GM12878 (cell line): ENCODE data around the gene TBCD. TPM values are rescaled to one million over a fixed set of nuclear protein-coding genes. Genes with fewer than 3 reads are reported as not detected.

Experiments
- ATAC-seq: fragments of 200-7000 bp; cut with Tn5 transposase; 3 replicates; pipeline ENCODE4 v1.9.1; 2020; ENCODE audit warnings: mild to moderate bottlenecking, moderate library complexity
- BruUV-seq: library from RNA; stranded (reverse); fragments of 400-500 nt; replicated peaks from 2 replicates; lab custom pipeline; 2021; lab: Mats Ljungman, UMichigan
- CTCF ChIA-PET: fragments of 300-600 bp; sonication (Branson Sonifier 250); formaldehyde crosslinking; extraction: SDS; loops from one replicate; lab custom pipeline; 2021; ENCODE audit warnings: inconsistent platforms; lab: Yijun Ruan, JAX
- POLR2A ChIA-PET: fragments of 350-600 bp; formaldehyde crosslinking; extraction: SDS; loops from one replicate; lab custom pipeline; 2021; ENCODE audit warnings: inconsistent platforms; lab: Charles Lee
- RAD21 ChIA-PET: fragments of 300-600 bp; sonication (Branson Sonifier 250); formaldehyde crosslinking; loops from one replicate; lab custom pipeline; 2023; ENCODE audit warnings: antibody characterized with exemption; ENCODE audit not compliant: unreplicated experiment; lab: Charles Lee
- SMC1A ChIA-PET: fragments of 300-600 bp; sonication (Branson Sonifier 250); formaldehyde crosslinking; loops from one replicate; lab custom pipeline; 2023; ENCODE audit not compliant: unreplicated experiment, uncharacterized antibody; lab: Charles Lee
- DNase-seq: peaks from one replicate; pipeline ENCODE4 v3.0.0-alpha.2; 2011; ENCODE audit warnings: low read depth, low spot score
- FAIRE-seq: peaks from 3 replicates; lab custom pipeline; 2011; peaks lifted over from hg19 to GRCh38; lab: Jason Lieb, UNC
- H2AFZ ChIP-seq: 2 replicates; pipeline ENCODE4 v1.6.0; 2011; ENCODE audit warnings: low read depth, low read length, control low read depth; ENCODE audit not compliant: control insufficient read depth
- H3K27ac ChIP-seq: 2 replicates; pipeline ENCODE4 v1.5.1; 2011; ENCODE audit warnings: control low read depth; ENCODE audit not compliant: control insufficient read depth, insufficient read depth
- H3K27me3 ChIP-seq, 2 experiments: replicated peaks in 1 of 2; 2 replicates each; pipeline versions ENCODE4 v1.6.0 to v1.6.1; 2011; ENCODE audit warnings: low read length in 1 of 2; ENCODE audit not compliant: control insufficient read depth in 2 of 2, insufficient read depth in 2 of 2
- H3K36me3 ChIP-seq, 2 experiments: 2 replicates each; pipeline ENCODE4 v1.5.1; 2011; ENCODE audit warnings: low read length in 1 of 2; ENCODE audit not compliant: control insufficient read depth in 2 of 2, insufficient read depth in 2 of 2
- H3K4me1 ChIP-seq: 2 replicates; pipeline ENCODE4 v1.6.1; 2011; ENCODE audit warnings: mild to moderate bottlenecking, low read length, moderate library complexity, mixed read lengths; ENCODE audit not compliant: control insufficient read depth, insufficient read depth
- H3K4me2 ChIP-seq: 2 replicates; pipeline ENCODE4 v1.6.0; 2011; ENCODE audit warnings: control low read depth; ENCODE audit not compliant: control insufficient read depth, insufficient read depth
- H3K4me3 ChIP-seq: fragments of 200-600 bp; sonication (generic); 2 replicates; pipeline ENCODE4 v1.5.1; 2016
- H3K79me2 ChIP-seq: 2 replicates; pipeline ENCODE4 v1.6.0; 2011; ENCODE audit warnings: low read length; ENCODE audit not compliant: control insufficient read depth, insufficient read depth
- H3K9ac ChIP-seq: 2 replicates; pipeline ENCODE4 v1.8.0; 2011; ENCODE audit warnings: low read length, control low read depth, mixed read lengths; ENCODE audit not compliant: control insufficient read depth, insufficient read depth
- H3K9me3 ChIP-seq: replicated peaks from 3 replicates; pipeline ENCODE4 v1.5.1; 2011; ENCODE audit warnings: mild to moderate bottlenecking, low read length; ENCODE audit not compliant: control insufficient read depth, insufficient read depth
- H4K20me1 ChIP-seq: 2 replicates; pipeline ENCODE4 v1.6.0; 2011; ENCODE audit not compliant: control insufficient read depth, insufficient read depth
- BACH1 ChIP-seq: fragments of 450-650 bp; IDR thresholded peaks from 2 replicates; pipeline ENCODE4 v1.6.1; 2017; ENCODE audit warnings: mild to moderate bottlenecking, borderline replicate concordance
- CHD2 ChIP-seq: IDR thresholded peaks from 2 replicates; pipeline ENCODE4 v1.6.1; 2011; ENCODE audit warnings: low read depth, low read length, improper control_type of control experiment, borderline replicate concordance
- FOS ChIP-seq: IDR thresholded peaks from 3 replicates; pipeline ENCODE4 v1.6.1; 2011; ENCODE audit warnings: borderline replicate concordance; ENCODE audit not compliant: insufficient read length; ENCODE audit errors: extremely low read depth
- MEF2B ChIP-seq: fragments of 450-650 bp; IDR thresholded peaks from 2 replicates; pipeline ENCODE4 v1.6.1; 2018; ENCODE audit warnings: mild to moderate bottlenecking, moderate library complexity; ENCODE audit not compliant: partially characterized antibody, poor library complexity, severe bottlenecking
- RELB ChIP-seq: fragments of 450-650 bp; IDR thresholded peaks from 2 replicates; pipeline ENCODE4 v1.6.1; 2017; ENCODE audit warnings: low read depth, mild to moderate bottlenecking, moderate library complexity
- SUZ12 ChIP-seq: fragments of 200-600 bp; sonication (generic); IDR thresholded peaks from one replicate; pipeline ENCODE4 v1.6.1; 2018; ENCODE audit warnings: antibody characterized with exemption, mild to moderate bottlenecking; ENCODE audit not compliant: unreplicated experiment
- ZNF384 ChIP-seq: IDR thresholded peaks from 2 replicates; pipeline ENCODE4 v1.6.1; 2012; ENCODE audit warnings: low read depth, mild to moderate bottlenecking, low read length, improper control_type of control experiment, borderline replicate concordance
- ZZZ3 ChIP-seq: IDR thresholded peaks from 2 replicates; pipeline ENCODE4 v1.6.1; 2011; ENCODE audit warnings: low read depth; ENCODE audit not compliant: control insufficient read depth, insufficient read length
- WGBS: methylation state at CpG from one replicate; pipeline ENCODE4 v1.1.6; 2016; ENCODE audit warnings: low lambda C conversion rate; ENCODE audit not compliant: insufficient replicate concordance, insufficient coverage; ENCODE audit errors: missing lambda C conversion rate; 5-methylcytosine and 5-hydroxymethylcytosine counted together
- in situ Hi-C: fragments of 300-500 bp; cut with MboI; formaldehyde crosslinking; loops from 9 replicates; pipeline ENCODE4 v1.14.3; 2018; ENCODE audit warnings: mixed read lengths
- intact Hi-C: fragments of 100-400 bp; cut with micrococcal nuclease; formaldehyde crosslinking; loops from one replicate; pipeline ENCODE4 v1.14.2; 2022; ENCODE audit not compliant: unreplicated experiment
- polyA plus RNA-seq, 11 experiments: library from polyadenylated mRNA; depleted of rRNA in 4 of 11; unstranded in 6 of 11; stranded (reverse) in 5 of 11; fragments of >200 nt; fragmentation: Nextera tagmentation in 4 of 11; fragmentation: Illumina TruSeq in 1 of 11; extraction: Ambion mirVana in 4 of 11; extraction: Trizol in 1 of 11; gene quantifications; 1 replicate in 1 of 11; 2 replicates in 10 of 11; pipeline versions ENCODE4 v1.2.1 to v1.2.3, GENCODE V29; 2011 to 2016; ENCODE audit warnings: inconsistent platforms in 2 of 11, missing spikeins in 2 of 11, low read depth in 1 of 11
- total RNA-seq, 4 experiments: library from RNA; depleted of rRNA in 3 of 4; stranded (reverse); fragments of >200 nt in 3 of 4; fragmentation: Illumina TruSeq in 1 of 4; extraction: Trizol in 1 of 4; gene quantifications; 2 replicates each; pipeline versions ENCODE4 v1.2.1 to v1.2.3, GENCODE V29; 2013 to 2021

TBCD gene
- total and polyA plus RNA-seq, 10 of the 15 experiments (the other 5 are each of a cell fraction or from before 2014, with no cell fraction given), result 10.3 to 114 (median 52.4) TPM

- Histone ChIP-seq H4K20me1 (no peaks in the 10 kb centered on the region), H3K36me3 (peaks cover 0 to 6% of the 10 kb centered on the region in 2 experiments; a peak in 2 of 4 replicates), H3K27ac (no peak overlapping the region), H3K9ac (no peak overlapping the region), H2AFZ (no peak overlapping the region), H3K4me1 (no peaks in the 10 kb centered on the region), H3K9me3 (no peaks in the 10 kb centered on the region), H3K27me3 (no peaks in the 10 kb centered on the region), H3K79me2 (no peaks in the 10 kb centered on the region), H3K4me2 (no peak overlapping the region), H3K4me3 (no peak overlapping the region)
- no peak for FAIRE-seq
- in situ Hi-C loops (no loop called here), intact Hi-C loops (no loop called here)
- 96% methylated on average over 22 of the region's 22 CpGs for WGBS
- ChIA-PET RAD21 (no interaction called here), CTCF (no interaction called here), SMC1A (no interaction called here), POLR2A (no interaction called here)
- no peak for ATAC-seq
- DNase-seq, result no peak
- BruUV-seq, result no TSS peak
- no peak for TF ChIP-seq MEF2B
- TF ChIP-seq SUZ12, result no peak
- no peak for TF ChIP-seq CHD2
- TF ChIP-seq BACH1, result no peak
- no peak for TF ChIP-seq ZNF384
- TF ChIP-seq ZZZ3, result no peak
- no peak for TF ChIP-seq FOS
- no peak for TF ChIP-seq RELB
Observed at GRCh38 chr17:82810644-82811430, 59.0 kb downstream of the TBCD start.
